OCI-M2 (cell line): ENCODE data around the gene PELI2.

Experiments
- DNase-seq: peaks from one replicate; lab custom pipeline; 2025; ENCODE audit not compliant: unreplicated experiment; lab: John Stamatoyannopoulos, UW

PELI2 gene

DNA sequence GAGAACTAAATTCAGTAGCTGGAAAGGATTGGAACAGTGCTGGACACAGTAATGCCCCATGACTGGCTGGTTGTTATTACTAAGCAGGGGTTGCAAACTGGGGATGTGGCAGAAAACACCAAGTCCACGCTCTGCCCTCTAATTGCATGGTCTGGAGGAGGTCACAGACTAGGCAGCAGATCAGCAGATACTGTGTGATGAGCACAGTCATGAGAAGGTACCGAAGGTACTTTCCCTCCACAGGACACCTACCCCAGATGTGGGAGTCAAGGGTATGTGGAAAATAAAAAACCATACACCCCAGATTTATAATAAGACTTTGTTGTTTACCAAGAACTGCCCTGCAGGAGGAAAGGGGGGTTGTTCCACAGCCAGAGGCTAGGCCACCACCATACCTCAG, 175.3 kb downstream of the PELI2 start:
- DNase-seq = no peak

DNA sequence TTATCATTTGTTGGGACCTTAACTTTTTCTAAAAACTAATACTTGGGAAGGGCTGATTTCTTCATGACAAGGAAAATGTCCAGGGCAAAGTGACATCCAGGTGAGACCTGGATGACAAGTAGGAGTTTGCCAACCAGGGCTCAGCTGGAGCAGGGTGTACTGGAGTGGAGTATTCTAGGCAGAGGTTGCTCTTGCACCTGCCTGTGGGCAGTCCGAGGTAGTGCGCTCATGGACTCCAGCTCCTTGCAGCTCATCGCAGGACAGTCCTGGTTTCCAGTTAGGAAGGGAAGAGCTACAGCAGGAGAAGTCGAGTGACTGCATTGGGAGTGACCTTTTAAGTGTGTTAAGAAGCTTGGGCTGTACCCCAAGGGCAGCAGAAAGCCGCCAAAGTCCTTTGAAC, 175.9 kb downstream of the PELI2 start:
- no peak for DNase-seq

DNA sequence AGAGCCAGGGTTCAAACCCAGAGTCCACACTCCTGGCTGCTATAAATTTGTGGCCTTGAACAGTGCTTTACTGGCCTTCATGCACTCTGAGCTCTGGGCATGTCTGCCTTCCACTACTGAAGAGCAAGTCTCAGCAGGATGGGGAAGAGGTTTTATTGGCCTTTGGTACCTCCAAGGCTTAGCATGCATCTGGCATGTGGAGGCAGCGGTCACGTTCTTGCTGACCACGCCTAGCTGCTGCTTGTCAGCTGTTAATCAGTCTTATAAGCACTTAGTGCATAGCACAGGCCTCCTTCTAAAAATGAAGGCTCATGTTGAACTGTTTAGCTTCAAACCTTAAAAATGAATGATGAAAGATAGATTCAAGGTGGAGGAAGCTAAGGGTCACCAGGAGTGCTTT, 177.5 kb downstream of the PELI2 start:
- no peak for DNase-seq

DNA sequence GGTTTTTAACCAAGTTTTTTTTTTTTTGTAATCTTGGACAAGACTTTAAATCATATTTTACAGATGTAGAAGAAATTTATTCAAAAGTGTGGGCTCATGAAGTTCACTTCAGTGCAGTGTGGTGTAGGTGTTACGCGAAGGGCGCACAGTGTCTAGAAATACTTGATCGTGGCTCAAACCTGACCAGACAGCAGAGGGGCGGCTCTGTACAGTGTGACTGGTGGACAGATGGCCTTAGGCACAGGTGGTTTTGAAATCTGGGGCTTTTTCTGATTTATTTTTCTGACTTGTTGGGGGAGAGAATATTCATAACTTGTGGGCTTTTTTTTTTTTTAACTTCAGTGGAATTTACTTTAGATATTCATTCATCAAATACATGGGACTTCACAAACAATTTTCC, 179.2 kb downstream of the PELI2 start:
- DNase-seq = no peak

DNA sequence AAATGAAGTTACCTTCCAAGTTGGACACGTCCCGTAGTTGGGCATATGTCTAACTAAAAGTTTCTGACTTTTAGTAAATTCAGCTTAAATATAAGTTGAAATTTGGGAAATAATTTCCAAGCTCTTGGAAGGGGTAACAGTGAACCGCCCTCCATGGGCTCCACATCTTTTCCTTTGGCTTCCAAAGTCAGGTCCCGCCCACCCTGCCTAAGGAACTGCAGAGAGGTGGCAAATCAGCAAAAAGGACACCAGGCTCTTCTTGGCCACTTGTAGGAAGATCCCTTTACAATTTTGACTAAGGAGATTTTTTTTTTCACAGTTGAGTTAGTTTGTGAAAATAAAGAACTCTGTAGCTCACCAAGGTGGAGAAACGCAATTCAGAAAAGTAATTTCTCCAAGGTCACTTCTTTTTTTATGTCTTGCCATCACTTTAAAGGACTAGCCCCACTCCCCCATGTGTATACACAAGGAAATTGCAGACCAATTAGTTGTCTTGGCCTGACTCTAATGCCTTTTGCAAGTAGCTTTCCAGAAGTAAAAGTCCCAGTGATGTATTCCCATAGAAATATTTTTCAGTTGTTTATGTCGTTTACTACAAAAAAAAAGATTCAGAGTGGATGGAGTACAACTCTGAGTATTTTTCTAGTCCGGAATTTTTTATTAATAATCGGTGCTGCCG, 181.2 kb downstream of the PELI2 start:
- DNase-seq = no peak

DNA sequence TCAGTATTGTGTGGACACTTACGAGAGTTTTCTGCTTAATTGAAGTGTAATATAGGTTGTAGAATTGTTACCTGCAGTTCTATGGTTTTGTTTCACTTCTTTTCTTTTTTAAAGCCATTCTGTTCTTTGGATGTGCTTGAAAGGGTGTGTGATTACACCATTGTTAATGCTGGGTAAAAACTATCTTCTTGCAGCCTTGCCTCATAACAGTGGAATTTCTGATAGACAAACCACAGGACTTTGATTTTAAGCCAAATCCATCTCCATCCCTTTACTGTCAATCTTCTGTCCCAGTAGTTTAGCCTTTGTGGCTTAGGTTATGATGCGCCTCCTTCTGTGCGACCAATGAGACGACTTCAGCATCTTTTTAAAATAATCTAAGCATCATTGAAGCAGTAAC, 182.3 kb downstream of the PELI2 start:
- no peak for DNase-seq

DNA sequence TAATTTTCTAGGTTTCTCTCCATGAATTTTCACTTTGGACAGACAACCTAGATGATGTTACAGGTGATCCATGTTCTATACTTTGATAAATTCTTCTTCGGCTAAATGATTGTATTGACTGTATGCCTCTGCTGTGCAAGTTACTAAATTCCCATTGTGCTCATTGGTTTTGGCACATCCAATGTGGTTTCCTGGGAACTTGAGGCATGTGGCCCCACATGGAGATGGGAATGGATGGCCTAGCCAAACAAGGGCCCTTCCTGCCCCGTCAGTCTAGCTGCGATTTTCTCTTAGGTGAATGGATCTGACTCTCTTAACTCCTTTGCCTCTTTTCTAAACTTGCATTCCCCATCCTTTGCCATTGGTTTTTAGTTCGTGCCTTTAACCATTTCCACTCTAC, 186.2 kb downstream of the PELI2 start:
- no peak for DNase-seq

DNA sequence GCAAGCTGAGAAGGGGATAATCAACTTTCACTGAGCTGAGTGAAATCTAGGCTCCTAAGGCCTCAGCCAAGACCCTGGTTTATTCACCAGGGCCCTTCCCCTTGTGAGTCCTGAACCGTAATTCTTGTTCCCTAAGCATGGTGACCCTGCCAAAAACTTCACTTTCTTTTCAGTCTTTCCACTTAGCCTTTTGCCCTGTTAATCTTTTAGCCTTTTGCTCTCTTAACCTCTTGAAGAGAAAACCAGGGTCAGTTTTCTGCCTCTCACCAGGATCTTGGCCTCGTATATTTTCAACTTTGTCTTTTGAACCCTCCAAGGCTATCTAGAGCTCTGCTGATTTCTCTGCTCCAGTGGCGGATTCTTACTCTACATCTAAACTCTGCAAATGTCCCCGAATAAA, 191.0 kb downstream of the PELI2 start:
- DNase-seq = no peak

DNA sequence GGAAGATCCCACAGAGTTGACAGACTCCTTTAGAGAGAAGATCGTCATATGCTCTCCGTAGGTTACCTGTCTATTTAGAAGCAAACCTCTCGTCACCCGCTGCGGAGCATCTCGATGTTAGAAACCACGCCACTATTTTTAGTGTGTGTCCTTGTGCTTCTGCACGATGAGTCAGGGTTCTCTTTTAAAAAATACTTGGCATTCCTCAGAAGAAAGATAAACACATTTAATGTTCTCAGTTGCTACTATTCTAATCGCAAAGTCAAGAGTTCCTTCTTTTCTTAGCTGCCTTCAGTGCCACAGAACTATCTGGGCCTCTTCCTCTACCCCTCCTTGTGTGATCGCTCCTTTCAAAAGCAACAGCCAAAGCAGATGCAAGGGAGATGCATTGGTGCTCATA, 192.4 kb downstream of the PELI2 start:
- DNase-seq = no peak

DNA sequence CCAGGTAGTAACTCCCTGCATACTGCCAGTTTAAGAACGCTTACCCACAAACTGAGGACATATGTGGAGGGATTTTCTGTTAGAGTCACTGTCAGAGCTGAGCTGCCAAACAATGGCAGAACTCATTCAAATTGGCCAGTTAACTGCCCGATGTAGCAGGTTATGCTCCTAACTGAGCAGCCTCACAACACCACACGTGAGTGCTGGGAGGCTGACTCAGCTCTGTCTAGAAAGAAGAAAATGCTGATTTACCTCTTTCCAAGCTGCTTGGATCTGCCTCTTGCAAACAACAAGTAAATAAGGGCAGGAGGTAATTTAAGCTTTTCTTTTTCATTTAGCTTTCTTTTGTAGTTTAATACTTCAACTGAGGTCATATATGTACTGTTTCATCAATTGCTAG, 195.6 kb downstream of the PELI2 start:
- no peak for DNase-seq

DNA sequence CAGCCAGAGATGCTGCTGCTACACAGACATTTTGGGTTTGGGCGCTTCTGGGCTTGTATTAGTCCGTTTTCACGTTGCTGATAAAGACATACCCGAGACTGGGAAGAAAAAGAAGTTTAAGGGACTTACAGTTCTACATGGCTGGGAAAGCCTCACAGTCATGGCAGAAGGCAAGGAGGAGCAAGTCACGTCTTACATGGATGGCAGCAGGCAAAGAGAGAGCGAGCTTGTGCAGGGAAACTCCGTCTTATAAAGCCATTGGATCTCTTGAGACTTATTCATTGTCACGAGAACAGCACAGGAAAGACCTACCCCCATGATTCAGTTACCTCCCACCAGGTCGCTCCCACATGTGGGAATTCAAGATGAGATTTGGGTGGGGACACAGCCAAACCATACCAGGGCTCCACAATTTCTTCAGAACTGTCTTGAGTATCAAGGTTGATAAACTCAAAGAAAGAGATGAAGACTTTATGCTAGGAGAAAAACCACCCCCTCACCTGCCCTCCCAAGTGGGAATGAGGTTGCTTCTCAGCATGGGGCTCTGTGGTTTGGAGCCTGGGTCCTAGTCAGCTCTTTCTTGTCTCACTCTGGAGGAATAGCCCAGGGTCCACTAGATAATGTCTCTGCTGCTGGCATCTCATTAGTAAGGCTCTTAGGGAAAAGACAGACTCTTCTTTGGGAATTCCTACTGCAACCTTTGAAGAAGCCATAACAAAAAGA, 200.3 kb downstream of the PELI2 start:
- DNase-seq = no peak

DNA sequence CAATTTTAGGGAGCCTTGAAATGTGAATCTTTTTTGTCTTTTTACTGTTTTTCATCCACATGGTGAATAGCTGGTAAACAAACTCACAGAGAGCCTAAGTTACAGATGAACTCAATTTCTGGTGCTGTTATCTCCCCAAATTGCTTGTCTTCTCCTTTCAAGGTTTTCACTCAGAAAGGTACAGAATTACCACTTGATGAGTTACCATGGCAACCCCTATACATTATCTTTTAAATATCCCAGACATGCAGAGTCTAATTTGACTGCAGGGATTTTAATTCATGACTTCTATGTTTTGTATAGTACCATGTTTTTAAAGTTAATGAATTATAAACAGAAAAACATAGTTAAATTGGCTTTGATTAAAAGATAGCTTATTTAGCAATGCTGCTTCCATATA, 203.7 kb downstream of the PELI2 start:
- no peak for DNase-seq

DNA sequence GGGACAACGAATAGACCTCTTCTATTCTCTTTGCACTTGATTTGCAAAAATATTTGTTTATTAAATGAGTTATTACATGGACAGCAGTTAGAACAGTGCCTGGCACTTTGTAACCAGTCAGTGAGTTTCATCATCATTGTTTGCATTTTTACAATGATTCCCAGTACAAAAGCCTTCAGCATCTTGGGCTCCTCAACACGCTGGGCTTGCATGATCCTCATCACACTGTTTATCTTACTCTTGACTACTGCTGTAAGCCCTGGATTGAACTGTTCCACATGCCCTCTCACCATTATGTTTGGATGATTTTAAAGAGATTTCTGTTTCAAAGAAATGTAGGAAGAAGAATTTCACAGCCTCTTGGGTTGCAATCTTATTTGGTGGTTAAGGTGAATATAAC, 204.3 kb downstream of the PELI2 start:
- DNase-seq = no peak

DNA sequence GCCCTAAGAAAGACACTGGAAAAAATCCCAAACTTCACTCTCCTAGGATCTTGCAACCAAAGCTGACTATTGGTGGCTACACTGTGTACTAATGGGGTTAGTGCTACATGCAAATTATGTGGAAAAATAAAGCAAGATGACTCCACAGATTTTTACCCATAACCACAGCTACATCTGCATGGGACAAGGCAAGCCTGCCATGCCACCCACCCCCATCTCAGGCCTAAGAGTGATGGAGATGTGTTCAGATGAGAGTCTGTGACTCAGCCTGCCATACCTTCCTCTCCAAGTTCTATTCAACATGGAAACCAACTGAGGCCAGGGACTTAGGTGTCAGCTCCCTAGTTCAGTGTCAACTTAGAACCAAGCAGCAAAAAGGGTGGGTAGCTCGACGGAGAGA, 206.2 kb downstream of the PELI2 start:
- DNase-seq = no peak

DNA sequence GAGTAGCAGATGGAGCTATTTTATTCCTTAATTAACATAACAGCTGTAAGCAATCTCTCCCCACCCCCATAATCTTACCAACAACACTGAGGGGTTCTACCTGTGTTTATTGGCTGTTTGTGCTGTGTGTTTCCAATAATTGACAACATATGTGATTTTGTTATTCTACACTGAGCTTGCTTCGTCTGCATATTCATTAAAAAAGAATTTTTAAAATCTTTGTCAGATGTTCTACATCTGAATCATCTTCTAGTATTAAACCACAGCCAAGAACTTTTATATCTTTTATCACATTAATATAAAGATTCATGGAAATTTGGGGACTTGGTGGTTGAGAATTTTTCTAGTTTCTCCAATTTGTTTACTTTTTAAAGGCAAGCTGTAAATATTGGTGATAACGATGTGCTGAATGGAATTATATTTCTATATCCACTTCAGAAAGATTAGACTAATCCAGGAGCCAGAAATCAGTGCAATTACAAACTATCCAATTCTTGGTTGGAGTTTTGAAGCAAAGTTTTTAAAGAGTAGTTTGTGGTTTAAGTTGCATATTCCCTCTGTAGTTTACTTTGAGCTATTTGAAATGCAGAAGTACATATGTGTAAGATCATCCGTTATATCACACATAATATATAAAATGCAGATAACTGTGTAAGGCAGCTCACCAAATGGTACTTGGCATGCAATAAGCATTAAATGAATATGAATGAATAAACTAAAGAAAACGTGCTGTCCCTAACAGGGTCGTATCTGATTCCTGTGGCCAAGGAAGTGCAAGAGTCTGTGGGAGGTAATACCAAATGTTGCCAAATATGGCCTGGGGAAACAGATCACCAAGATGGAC, 206.9 kb downstream of the PELI2 start:
- DNase-seq = no peak

DNA sequence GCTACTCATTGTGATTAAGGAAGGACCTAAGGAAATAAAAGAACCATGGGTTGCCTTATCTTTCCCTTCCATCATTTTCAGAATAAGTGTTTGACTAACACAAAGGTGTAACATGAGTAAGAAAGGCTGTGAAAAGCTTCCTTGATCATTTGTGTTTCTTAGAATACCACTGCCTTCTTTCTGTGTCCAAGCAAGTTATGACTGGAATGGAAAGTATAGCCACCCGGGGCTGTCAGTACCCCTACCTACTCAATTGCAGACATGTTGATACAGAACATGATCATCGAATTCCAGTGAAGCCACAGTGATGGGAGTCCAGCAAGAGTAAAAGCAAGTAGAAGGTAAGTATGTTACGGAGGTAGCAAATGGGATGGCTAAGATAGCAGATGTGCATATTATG, 209.8 kb downstream of the PELI2 start:
- DNase-seq = no peak

DNA sequence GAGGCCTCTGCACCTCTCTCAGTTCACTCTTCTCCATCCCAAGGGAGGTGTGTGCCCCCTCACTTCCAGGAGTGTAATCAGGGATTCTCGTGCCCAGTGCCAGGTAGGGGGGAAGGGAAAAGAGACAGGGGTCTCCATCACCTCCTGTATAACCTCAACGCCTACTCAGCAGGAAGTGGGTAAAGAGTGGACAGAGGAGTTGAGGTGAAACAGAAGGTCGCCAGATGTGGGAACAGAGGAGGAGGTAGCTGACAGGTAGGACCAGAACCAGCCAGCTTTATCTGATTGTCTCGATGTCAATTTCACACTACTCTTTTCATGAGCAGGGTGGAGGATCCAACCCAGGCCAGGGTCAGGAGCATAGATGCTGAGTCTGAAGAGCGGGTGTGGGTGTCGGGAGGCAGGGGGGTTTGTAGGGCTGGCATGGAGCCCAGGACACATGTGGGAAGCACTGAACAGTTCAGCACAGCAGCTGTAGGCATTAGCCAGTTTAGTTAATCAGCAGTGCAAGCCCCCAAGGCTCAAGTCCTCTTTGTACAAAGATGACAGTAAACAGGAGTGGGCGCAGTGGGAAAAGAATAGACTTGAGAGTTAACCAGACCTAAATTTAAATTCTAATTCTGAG, 213.5 kb downstream of the PELI2 start:
- DNase-seq = no peak

DNA sequence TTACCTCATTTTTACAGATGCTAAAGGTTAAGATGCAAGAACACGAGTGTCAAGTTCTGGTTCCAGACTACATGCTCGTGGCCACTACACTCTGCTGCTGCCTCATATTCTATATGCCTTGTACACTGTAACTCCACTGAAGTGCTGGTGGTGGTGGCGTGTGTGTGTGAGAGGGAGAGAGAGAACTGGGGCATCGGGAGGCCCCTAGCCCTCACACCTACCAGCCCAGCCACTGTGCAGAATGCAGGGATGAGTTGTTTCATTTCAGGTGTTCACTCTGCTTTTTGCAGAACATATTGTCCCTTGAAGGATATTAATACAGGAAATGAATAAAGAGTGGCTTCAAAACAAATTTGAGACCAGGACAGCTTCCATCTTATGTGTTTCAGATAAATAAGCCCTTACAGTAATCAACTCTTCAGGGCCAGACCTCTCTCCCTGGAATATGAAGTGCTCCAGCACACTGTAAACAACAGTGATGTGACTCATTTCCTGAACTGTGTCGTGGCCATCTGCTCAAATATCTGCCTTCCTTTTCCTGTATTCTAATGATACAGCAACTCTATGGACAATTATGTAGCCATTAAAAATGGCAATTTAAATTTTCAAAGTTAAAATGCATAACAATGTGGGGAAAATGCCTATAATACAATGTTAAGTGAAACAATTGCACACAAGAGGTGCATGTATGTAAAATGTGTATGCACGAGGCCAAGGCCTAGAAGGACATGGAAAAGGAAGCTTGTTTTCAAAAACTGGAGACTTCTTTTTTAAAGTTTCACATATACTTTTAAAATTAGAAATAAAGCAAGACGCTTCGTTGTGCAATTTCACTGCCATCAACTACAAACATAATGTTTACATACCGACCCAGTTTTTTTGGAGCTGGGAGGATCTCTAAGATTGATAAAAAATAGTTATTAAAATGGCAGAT, 215.4 kb downstream of the PELI2 start:
- DNase-seq = no peak

DNA sequence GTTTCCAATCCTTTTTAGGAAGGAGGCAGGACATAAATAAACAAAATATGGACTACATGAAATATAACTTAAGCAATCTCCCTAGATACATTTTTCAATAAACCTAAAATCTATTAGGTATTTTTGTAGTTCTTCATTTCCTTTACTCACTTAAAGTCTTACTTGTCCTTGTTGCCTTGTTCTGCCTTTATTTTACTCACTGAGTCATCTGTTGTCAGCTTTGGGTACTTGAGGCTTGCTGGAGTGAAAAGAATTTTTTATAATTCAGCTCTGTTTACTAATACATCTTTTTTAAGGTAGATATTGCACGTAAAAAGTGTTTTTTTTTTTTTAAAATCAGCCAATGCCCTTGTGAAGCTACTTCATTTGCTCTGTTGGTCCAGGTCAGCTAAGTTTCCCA, 216.2 kb downstream of the PELI2 start:
- DNase-seq = no peak

DNA sequence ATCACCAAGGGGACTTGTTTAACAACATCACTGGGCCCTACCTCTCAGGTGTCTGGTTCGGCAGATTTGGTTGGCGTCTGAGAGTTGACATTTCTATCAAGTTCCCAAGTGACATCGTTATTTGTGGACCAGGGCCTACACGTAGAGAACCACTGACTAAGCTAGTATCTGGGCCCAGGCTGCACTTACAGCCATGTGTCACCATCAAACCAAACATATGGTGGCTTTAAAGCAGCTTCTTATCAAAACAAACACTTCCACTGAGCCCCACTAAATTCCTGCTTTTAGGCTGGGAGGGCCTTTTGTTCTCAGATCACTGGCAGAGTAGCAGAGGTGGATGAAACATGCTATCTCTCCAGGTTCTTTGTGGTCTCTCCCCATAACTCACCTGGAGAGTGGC, 220.5 kb downstream of the PELI2 start:
- DNase-seq = no peak
